22Rv1 (cell line): Measurements from ENCODE around the gene SRMS.

Source experiments
- H3K27ac ChIP-seq: fragments of 450-650 bp; 2 replicates; pipeline ENCODE4 v1.5.1; 2017
- ZFX ChIP-seq: fragments of 450-650 bp; IDR thresholded peaks from 2 replicates; pipeline ENCODE4 v1.6.1; 2017; ENCODE audit warnings: antibody characterized with exemption, borderline replicate concordance
- TF ChIP-seq, protein P1 (sequence below): fragments of 450-650 bp; IDR thresholded peaks from 2 replicates; pipeline ENCODE4 v1.5.1; 2017; ENCODE audit warnings: mild to moderate bottlenecking

SRMS gene

DNA sequence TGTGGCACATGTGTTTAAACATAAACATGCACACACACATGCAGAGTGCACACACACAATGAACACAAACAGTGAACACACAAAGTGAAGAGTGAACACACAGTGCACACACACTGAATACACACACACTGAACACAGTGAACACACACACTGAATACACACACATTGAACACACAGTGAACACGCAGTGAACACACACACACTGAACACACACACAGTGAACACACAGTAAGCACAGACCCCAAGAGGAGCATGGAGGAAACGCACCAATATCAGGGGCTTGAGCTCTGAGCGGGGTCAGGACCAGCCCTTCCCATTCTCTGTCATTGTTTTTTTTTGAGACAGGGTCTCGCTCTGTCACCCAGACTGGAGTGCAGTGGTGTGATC is 43.6 kb upstream of the SRMS start:
- H3K27ac ChIP-seq = no peak overlapping the region

DNA sequence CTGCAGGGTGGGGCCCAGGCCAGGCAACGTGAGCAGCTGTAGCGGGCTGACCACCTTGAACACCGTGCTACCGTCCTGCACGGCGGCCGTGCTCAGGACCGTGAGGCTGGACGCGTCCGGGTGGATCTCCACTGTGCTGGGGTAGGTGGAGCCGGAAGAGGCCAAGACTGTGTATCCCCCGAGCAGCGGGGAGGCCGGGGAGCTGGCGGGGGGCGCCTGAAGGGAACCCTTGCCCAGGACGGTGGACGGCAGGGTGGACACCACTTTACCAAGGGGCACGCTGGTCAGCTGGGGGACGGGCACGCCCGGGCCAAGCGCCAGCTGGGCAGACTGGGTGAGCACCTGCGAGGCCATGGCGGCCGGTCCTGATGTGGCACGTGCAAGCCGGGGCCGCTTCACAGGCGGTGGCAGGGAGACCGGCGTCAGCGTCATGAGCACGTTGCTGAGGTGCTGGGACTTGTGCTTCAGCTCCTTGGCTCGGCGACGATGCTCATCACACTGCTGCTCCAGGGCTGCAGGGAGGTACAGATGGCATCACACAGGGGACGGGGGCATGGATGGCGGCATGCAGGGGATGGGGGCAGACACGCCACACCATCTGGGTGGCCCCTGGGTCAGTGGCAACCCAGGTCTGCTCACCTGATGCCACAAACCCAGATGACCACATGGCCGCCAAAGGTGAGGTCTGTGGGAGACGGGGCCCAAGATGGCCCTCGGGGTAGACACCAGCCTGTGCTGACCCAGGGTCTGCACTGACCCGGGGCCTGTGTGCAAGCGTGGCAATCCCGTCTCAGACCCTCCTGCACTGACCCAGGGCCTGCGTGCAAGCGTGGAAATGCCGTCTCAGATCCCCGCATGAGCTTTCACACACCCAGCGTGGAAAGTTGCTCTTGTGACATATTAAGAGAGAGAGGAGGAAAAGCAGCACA is 42.9 kb upstream of the SRMS start:
- TF ChIP-seq ZFX = no peak
- TF ChIP-seq, protein P1, sequence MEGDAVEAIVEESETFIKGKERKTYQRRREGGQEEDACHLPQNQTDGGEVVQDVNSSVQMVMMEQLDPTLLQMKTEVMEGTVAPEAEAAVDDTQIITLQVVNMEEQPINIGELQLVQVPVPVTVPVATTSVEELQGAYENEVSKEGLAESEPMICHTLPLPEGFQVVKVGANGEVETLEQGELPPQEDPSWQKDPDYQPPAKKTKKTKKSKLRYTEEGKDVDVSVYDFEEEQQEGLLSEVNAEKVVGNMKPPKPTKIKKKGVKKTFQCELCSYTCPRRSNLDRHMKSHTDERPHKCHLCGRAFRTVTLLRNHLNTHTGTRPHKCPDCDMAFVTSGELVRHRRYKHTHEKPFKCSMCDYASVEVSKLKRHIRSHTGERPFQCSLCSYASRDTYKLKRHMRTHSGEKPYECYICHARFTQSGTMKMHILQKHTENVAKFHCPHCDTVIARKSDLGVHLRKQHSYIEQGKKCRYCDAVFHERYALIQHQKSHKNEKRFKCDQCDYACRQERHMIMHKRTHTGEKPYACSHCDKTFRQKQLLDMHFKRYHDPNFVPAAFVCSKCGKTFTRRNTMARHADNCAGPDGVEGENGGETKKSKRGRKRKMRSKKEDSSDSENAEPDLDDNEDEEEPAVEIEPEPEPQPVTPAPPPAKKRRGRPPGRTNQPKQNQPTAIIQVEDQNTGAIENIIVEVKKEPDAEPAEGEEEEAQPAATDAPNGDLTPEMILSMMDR = no peak
- H3K27ac ChIP-seq = no peak overlapping the region

More for the DNA sequence above, 43.6 kb upstream of the SRMS start:
- no peak for TF ChIP-seq ZFX
- TF ChIP-seq, protein P1 = no peak

DNA sequence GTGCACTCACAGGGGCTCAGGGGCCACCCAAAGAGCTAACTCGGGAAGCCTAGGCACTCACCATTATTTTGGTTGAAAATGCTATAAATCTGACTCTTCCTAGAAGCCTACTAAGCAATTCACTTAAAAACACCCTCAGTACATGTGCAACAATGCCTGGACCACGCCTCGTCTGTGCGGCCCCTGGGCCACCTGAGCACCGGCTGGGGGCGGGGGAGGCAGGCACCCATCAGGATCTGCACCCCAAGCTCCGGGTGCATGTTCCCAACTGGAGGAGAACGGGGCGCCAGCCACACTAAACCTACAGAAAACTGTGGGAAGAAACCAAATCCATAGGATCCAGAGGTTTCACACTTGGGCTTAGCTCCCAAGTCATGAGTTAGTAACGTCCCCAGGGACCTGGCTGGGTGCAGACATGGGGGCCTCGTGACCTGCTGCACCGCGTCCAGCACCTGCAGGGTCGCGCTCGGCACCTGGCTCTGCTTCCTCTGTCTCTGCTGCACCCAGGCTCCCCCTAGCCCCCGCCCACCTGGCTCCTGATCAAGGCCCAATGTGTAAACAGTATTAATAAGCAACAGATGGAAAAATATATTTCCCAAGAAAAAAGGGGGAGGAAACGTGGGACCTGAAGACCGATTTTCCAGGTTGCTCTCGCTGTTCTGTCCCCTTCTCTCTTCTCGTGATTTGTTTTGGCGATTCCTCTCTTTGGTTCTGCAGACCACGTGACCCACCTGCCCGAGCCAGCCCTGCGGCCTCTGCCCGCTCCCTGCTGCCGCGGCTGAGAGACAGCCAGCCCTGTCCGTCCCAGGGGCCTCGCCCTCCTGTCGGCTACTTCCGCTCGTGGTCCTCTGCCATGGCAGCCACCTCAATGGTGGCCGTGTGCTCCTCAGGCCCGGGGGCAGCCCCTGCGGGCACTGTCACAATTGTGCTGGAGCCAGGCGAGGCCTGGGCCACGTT is 42.0 kb upstream of the SRMS start:
- TF ChIP-seq, protein P1 = no peak
- TF ChIP-seq ZFX = no peak
- no peak overlapping the region; the same call in 1 of the 2 replicates for H3K27ac ChIP-seq

DNA sequence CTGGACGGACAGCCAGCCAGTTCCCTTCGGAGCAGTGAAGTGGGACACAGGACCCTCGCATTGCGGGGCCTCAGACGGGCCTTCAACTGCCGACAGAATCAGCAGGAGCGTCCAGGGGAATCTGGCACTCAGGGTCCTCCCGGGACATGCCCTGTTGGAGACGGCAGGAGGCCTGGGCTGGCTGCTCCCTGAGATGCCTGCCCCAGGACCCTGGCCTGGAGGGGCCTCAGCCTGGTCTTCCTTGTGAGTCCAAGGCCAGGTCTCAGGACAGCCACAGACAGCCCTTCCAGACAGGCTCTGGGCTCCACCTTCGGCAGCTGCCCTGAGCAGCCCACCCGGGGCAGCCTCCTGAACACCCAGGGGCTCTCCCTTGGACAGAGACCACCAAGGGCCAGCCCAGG is 41.1 kb upstream of the SRMS start:
- peak overlapping the region; percentile 36; the same call in 1 of the 2 replicates for H3K27ac ChIP-seq
- TF ChIP-seq, protein P1 = no peak
- TF ChIP-seq ZFX = no peak

DNA sequence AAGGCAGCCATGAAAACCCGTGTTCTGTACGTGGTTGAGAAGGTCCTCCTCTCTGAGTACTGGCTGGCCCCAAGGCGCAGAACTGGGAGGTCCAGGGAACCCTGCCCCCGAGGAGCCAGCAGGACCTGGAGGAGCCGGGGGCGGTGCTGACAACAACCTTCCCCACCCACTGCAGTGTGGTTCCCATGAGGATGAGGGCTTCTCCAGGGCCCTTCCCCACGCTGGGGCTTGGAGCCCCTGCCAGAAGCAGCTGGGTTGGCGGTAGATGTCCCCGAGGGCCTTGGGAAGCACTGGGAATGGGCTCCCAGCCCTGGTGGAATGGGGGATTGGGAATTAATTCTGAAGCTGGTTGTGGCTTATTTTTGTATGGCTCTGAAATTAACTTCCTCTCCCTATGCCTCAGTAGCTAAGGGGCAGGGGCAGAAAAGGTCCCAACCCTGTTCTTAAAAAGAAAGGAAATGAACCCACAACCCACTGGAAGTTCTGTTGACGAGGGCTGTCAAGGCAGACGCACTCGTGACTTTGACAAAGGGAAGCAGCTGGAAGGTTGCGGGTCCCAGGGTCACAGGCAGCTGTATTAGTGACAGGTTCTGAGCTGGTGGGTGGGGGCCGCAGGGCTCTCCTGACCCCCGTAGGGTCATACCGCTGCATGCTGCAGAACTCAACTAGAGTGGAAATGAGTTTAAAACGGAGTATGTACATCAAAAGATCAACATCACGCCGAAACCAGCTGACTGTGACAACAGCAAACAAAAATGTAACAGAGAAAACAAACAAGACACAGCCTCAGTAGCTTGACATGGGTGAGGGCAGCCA is 40.4 kb upstream of the SRMS start:
- TF ChIP-seq, protein P1 = no peak
- no peak for TF ChIP-seq ZFX

DNA sequence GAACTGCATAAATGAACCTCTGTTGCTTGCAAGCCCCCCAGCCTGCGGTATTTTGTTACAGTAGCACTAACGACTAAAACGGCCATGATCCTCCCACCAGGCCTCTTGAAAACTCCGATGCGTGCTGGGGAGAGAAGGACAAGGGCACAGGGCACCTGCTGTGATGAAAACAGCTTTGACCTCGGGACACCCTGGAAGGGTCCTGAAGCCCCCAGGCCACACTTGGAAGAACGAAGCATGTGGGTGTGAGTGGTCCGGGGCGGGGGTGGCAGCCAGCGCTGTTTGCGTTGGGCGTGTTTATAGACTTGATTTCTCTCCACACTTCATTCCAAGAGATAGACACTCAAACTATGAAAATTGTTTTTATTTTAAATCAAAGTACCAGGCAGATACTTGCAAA is 39.7 kb upstream of the SRMS start:
- TF ChIP-seq, protein P1 = no peak
- no peak for TF ChIP-seq ZFX
- H3K27ac ChIP-seq = no peak overlapping the region

More for the DNA sequence above, 40.4 kb upstream of the SRMS start:
- peak overlapping the region; percentile 36; the same call in 1 of the 2 replicates for H3K27ac ChIP-seq
